Uterus (tissue), 4 donors: ENCODE measurements around the gene MLXIP. TPM values are rescaled to one million over a fixed set of nuclear protein-coding genes. Genes with fewer than 3 reads are reported as not detected.

Experiments used
- DNase-seq, 2 donors: peaks; one replicate each; pipeline ENCODE4 v3.0.0-alpha.2; 2019 to 2020
- H3K27ac ChIP-seq, 2 donors: fragments of 200-600 bp; sonication (generic); 1 replicate in 1 of 2; 2 replicates in 1 of 2; pipeline ENCODE4 v1.5.1; 2016 to 2018
- H3K27me3 ChIP-seq, 2 donors: fragments of 200-600 bp; sonication (generic); one replicate each; pipeline ENCODE4 v1.5.1; 2018 to 2019; ENCODE audit warnings: control low read depth in 1 of 2
- H3K36me3 ChIP-seq, 2 donors: fragments of 200-600 bp; sonication (generic); one replicate each; pipeline ENCODE4 v1.5.1; 2019; ENCODE audit warnings: control low read depth in 1 of 2
- H3K4me1 ChIP-seq, 2 donors: fragments of 200-600 bp; sonication (generic); one replicate each; pipeline ENCODE4 v1.5.1; 2018 to 2019; ENCODE audit warnings: control low read depth in 1 of 2
- H3K4me3 ChIP-seq, 2 donors: fragments of 200-600 bp; sonication (generic); 1 replicate in 1 of 2; 2 replicates in 1 of 2; pipeline ENCODE4 v1.5.1; 2018 to 2019; ENCODE audit warnings: mild to moderate bottlenecking in 1 of 2
- H3K9me3 ChIP-seq, 2 donors: fragments of 200-600 bp; sonication (generic); one replicate each; pipeline ENCODE4 v1.5.1; 2019; ENCODE audit warnings: control low read depth in 1 of 2
- POLR2A ChIP-seq, 2 donors: fragments of 450-650 bp; IDR thresholded peaks; one replicate each; pipeline ENCODE4 v1.6.1; 2016; ENCODE audit warnings: antibody characterized with exemption in 2 of 2, mild to moderate bottlenecking in 1 of 2, moderate library complexity in 1 of 2
- intact Hi-C: fragments of 100-400 bp; cut with DNase I; formaldehyde crosslinking; loops from one replicate; pipeline ENCODE4 v1.15.1; 2023; ENCODE audit warnings: low total_unique reads
- total RNA-seq, 4 donors: library from RNA; depleted of rRNA in 3 of 4; stranded (reverse); fragments of >200 nt in 3 of 4; gene quantifications; one replicate each; pipeline versions ENCODE4 v1.1.0 to v1.2.4, GENCODE V29; 2014 to 2023
- TF ChIP-seq, protein P1 (sequence below), 4 experiments: fragments of 200-600 bp in 2 of 4; fragments of 450-650 bp in 2 of 4; sonication (generic) in 2 of 4; IDR thresholded peaks; one replicate each; pipeline ENCODE4 v1.5.1; 2016 to 2019; ENCODE audit warnings: antibody characterized with exemption in 4 of 4, mild to moderate bottlenecking in 2 of 4, moderate library complexity in 1 of 4
- donor health status: DM: yes; HTN: yes; CAD: no.

The MLXIP gene
- total RNA-seq, 4 donors from 2014 or later, result 21.5 to 88.7 (median 24.7) TPM

DNA sequence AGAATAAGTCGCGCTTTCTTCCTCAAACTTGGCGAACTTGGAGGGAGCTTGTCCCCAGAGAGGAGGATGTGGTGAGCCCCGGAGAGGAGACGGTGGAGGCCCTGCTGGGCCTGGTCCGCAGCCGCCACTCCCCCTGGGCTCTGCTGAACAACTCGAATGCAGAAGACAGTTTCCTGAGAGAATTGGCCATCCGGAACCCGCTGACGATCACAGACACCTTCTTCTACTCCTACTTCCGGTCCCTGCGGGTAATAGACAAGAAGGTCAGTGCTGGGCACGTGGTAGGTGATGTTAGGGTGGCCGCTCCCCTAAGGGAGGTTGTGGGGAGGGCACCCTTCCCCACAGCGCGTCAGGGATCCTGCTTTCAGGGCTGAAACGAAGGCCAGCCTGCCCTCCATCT lies 106.0 kb downstream of the MLXIP start:
- intact Hi-C loops, result no loop called here
- no peak for TF ChIP-seq POLR2A (IDR thresholded peaks at IDR 0.05)
- TF ChIP-seq, protein P1, sequence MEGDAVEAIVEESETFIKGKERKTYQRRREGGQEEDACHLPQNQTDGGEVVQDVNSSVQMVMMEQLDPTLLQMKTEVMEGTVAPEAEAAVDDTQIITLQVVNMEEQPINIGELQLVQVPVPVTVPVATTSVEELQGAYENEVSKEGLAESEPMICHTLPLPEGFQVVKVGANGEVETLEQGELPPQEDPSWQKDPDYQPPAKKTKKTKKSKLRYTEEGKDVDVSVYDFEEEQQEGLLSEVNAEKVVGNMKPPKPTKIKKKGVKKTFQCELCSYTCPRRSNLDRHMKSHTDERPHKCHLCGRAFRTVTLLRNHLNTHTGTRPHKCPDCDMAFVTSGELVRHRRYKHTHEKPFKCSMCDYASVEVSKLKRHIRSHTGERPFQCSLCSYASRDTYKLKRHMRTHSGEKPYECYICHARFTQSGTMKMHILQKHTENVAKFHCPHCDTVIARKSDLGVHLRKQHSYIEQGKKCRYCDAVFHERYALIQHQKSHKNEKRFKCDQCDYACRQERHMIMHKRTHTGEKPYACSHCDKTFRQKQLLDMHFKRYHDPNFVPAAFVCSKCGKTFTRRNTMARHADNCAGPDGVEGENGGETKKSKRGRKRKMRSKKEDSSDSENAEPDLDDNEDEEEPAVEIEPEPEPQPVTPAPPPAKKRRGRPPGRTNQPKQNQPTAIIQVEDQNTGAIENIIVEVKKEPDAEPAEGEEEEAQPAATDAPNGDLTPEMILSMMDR (IDR thresholded peaks at IDR 0.05), result no peak
- H3K27me3 ChIP-seq, result no peaks in the 10 kb centered on the region
- DNase-seq, result no peak
- H3K27ac ChIP-seq, result no peak overlapping the region
- no peaks in the 10 kb centered on the region for H3K36me3 ChIP-seq
- H3K4me3 ChIP-seq, result no peak overlapping the region
- H3K9me3 ChIP-seq, result no peaks in the 10 kb centered on the region
- no peaks in the 10 kb centered on the region for H3K4me1 ChIP-seq

DNA sequence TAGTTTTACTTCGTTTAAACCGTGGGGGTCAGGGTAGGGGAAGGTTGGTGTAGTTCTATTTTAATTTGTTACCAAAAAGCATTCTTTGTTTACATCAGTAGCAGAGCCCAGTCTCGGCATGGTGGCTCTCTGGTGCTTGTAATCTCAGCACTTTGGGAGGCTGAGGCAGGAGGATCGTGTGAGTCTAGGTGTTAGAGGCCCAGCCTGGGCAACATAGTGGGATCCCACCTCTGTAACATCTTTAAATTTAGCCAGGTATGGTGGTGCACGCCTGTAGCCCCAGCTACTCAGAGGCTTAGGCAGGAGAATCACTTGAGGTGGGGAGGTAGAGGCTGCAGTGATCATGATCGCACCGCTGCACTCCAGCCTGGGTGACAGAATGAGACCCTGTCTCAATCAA lies 106.5 kb downstream of the MLXIP start:
- intact Hi-C loops, result no loop called here
- Histone ChIP-seq H3K27ac (no peak overlapping the region), H3K4me3 (no peak overlapping the region), H3K9me3 (no peaks in the 10 kb centered on the region), H3K27me3 (no peaks in the 10 kb centered on the region), H3K4me1 (no peaks in the 10 kb centered on the region), H3K36me3 (no peaks in the 10 kb centered on the region)
- TF ChIP-seq POLR2A (IDR thresholded peaks at IDR 0.05), result no peak
- no peak for DNase-seq

DNA sequence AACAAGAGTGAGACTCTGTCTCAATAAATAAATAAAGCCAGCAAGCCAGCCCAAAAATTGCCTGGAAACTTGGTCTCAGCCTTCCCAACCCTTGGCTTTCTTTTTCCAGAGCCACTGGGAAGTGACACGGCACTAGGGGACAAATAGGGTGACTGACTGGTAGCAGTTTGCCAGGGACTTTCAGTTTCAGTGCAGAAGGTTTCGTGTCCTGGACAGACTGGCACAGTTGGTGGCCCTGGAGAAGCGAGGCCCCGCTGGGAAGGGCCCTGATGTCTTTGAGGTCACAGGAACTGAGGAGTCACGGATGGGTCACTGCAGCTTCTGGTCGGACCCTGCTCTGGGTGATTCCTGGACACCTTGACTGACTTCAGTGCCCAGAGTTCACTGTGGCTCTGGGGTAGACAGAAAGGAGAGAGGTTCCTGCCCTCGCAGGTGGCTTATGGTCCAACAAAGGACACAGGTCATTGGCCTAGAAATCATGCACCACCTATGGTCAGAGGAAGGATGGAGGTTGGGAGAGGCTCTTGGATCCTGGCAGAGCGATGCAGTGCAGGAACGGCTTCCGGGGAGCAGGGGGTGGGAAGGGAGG lies 107.0 kb downstream of the MLXIP start:
- no peaks in the 10 kb centered on the region for H3K36me3 ChIP-seq
- H3K27me3 ChIP-seq, result no peaks in the 10 kb centered on the region
- no peak for DNase-seq
- no peaks in the 10 kb centered on the region for H3K4me1 ChIP-seq
- no peaks in the 10 kb centered on the region for H3K9me3 ChIP-seq
- TF ChIP-seq, protein P1 (IDR thresholded peaks at IDR 0.05), result no peak
- no peak for TF ChIP-seq POLR2A (IDR thresholded peaks at IDR 0.05)
- H3K27ac ChIP-seq, result no peak overlapping the region
- intact Hi-C loops, result no loop called here
- no peak overlapping the region for H3K4me3 ChIP-seq

DNA sequence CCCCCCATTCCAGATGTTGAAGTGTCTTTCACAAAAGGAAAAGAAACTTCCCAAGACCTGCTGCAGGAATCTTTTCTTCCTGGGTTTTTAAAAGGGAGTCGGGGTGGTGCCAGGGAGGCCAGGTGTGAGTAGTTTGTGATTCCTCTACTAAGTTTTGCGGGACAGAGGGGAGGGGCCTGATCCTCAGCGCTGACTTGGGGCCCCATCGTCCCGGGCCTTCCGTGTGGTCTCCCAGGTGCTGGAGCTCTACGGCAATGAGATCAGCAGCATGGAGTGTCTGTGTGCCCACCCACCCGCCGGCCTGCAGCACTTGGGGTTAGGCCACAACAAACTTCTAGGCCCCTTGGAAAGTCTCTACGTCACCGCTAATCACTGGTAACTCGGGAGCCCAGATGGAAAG lies 108.9 kb downstream of the MLXIP start:
- Histone ChIP-seq H3K9me3 (no peaks in the 10 kb centered on the region), H3K4me3 (no peak overlapping the region), H3K4me1 (no peaks in the 10 kb centered on the region), H3K36me3 (no peaks in the 10 kb centered on the region), H3K27ac (no peak overlapping the region), H3K27me3 (no peaks in the 10 kb centered on the region)
- intact Hi-C loops, result no loop called here
- DNase-seq, result no peak
- TF ChIP-seq, protein P1 (IDR thresholded peaks at IDR 0.05), result no peak
- TF ChIP-seq POLR2A (IDR thresholded peaks at IDR 0.05), result no peak

DNA sequence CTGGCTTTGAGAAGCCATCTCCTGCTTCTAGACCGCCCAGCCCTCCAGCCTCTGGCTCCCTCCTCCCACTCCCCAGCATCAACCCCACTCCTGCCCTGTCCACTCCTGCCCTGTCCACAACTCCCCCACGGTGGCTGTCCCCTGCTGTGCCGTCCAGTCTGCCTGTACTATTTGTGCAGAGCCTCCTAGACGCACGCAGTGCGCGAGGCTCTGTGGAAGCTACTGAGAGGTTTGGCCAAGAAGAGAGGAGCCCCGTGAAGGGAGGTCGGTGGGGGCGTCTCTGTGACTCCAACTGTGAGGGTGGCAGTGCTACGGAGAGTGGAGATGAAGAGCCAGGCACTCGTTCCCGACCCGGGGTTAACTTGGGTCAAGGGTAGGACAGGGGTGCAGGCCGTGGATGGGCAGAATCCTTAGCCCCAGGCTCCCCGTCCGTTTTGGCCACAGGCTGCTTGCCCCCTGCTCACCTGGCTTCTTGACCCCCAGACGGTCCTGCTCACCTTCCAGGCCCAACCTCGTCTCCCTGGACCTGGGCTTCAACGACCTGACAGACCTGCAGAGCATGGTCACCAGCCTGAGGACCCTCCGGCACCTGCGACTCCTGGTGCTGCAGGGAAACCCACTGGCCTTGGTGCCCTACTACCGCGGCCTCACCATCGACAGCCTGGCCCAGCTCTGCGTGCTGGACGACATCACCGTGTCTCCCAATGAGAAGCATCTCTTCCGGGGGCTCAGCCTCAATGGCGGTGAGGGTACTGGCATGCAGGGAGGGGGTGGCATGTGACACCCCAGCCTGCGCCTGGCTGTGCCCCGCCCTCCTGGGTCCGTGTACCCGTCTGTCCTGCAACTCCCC lies 111.3 kb downstream of the MLXIP start:
- intact Hi-C loops, result no loop called here
- H3K4me3 ChIP-seq, result no peak overlapping the region
- H3K36me3 ChIP-seq, result no peaks in the 10 kb centered on the region
- no peaks in the 10 kb centered on the region for H3K4me1 ChIP-seq
- H3K27ac ChIP-seq, result no peak overlapping the region
- no peak for DNase-seq
- TF ChIP-seq, protein P1 (IDR thresholded peaks at IDR 0.05), result no peak
- no peak for TF ChIP-seq POLR2A (IDR thresholded peaks at IDR 0.05)
- H3K27me3 ChIP-seq, result no peaks in the 10 kb centered on the region
- H3K9me3 ChIP-seq, result no peaks in the 10 kb centered on the region
